ENCODE measurements around the gene TMEM161B.

The TMEM161B gene

DNA sequence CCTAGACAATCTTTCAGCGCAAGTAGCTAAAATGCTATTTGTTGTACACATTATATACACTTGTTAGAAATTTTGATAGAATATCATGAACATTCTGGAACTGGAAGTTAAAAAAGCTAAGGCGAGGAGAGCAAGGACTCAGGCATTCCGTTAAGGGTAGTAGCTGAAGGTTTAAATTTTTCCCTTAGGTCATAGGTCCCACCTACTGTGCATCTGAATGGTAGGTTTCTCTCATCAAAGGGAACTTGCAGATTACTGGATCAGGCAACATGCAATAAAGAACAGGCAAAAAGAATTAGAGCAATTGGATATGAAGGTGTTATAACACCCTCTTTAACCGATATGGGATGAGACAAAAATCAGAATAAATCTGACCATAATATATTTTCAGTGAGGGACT lies 32.8 kb downstream of the TMEM161B start:
- no peak for ATAC-seq
- TF ChIP-seq BACH2 (CRISPR knock-in tag; IDR thresholded peaks at IDR 0.05; ENCODE audit: borderline replicate concordance) (no peak), ZFP30 (CRISPR knock-in tag; IDR thresholded peaks at IDR 0.05) (no peak), SNAI2 (CRISPR knock-in tag; IDR thresholded peaks at IDR 0.05) (no peak), PPARA (CRISPR knock-in tag; IDR thresholded peaks at IDR 0.05; ENCODE audit: borderline replicate concordance) (no peak), ZNF8 (CRISPR knock-in tag; IDR thresholded peaks at IDR 0.05) (no peak), ZNF565 (CRISPR knock-in tag; conservative IDR thresholded peaks at IDR 0.05; ENCODE audit: low read depth) (no peak), ISL1 (CRISPR knock-in tag; IDR thresholded peaks at IDR 0.05) (no peak), OSR1 (CRISPR knock-in tag; IDR thresholded peaks at IDR 0.05) (no peak), ARNTL (CRISPR knock-in tag; IDR thresholded peaks at IDR 0.05; ENCODE audit: borderline replicate concordance, low read depth) (no peak), GLIS3 (CRISPR knock-in tag; IDR thresholded peaks at IDR 0.05) (no peak), ESRRG (CRISPR knock-in tag; IDR thresholded peaks at IDR 0.05) (no peak), RARB (CRISPR knock-in tag; IDR thresholded peaks at IDR 0.05) (no peak), ZNF70 (CRISPR knock-in tag; IDR thresholded peaks at IDR 0.05) (no peak), ZC3H10 (CRISPR knock-in tag; IDR thresholded peaks at IDR 0.05) (no peak)
- TF ChIP-seq, protein P1, sequence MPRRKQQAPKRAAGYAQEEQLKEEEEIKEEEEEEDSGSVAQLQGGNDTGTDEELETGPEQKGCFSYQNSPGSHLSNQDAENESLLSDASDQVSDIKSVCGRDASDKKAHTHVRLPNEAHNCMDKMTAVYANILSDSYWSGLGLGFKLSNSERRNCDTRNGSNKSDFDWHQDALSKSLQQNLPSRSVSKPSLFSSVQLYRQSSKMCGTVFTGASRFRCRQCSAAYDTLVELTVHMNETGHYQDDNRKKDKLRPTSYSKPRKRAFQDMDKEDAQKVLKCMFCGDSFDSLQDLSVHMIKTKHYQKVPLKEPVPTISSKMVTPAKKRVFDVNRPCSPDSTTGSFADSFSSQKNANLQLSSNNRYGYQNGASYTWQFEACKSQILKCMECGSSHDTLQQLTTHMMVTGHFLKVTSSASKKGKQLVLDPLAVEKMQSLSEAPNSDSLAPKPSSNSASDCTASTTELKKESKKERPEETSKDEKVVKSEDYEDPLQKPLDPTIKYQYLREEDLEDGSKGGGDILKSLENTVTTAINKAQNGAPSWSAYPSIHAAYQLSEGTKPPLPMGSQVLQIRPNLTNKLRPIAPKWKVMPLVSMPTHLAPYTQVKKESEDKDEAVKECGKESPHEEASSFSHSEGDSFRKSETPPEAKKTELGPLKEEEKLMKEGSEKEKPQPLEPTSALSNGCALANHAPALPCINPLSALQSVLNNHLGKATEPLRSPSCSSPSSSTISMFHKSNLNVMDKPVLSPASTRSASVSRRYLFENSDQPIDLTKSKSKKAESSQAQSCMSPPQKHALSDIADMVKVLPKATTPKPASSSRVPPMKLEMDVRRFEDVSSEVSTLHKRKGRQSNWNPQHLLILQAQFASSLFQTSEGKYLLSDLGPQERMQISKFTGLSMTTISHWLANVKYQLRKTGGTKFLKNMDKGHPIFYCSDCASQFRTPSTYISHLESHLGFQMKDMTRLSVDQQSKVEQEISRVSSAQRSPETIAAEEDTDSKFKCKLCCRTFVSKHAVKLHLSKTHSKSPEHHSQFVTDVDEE (CRISPR knock-in tag; IDR thresholded peaks at IDR 0.05), result no peak
- TF ChIP-seq, protein P2, sequence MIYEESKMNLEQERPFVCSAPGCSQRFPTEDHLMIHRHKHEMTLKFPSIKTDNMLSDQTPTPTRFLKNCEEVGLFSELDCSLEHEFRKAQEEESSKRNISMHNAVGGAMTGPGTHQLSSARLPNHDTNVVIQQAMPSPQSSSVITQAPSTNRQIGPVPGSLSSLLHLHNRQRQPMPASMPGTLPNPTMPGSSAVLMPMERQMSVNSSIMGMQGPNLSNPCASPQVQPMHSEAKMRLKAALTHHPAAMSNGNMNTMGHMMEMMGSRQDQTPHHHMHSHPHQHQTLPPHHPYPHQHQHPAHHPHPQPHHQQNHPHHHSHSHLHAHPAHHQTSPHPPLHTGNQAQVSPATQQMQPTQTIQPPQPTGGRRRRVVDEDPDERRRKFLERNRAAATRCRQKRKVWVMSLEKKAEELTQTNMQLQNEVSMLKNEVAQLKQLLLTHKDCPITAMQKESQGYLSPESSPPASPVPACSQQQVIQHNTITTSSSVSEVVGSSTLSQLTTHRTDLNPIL (CRISPR knock-in tag; IDR thresholded peaks at IDR 0.05; ENCODE audit: low read depth), result no peak
- TF ChIP-seq, protein P3, sequence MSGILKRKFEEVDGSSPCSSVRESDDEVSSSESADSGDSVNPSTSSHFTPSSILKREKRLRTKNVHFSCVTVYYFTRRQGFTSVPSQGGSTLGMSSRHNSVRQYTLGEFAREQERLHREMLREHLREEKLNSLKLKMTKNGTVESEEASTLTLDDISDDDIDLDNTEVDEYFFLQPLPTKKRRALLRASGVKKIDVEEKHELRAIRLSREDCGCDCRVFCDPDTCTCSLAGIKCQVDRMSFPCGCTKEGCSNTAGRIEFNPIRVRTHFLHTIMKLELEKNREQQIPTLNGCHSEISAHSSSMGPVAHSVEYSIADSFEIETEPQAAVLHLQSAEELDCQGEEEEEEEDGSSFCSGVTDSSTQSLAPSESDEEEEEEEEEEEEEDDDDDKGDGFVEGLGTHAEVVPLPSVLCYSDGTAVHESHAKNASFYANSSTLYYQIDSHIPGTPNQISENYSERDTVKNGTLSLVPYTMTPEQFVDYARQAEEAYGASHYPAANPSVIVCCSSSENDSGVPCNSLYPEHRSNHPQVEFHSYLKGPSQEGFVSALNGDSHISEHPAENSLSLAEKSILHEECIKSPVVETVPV (CRISPR knock-in tag; IDR thresholded peaks at IDR 0.05), result no peak
- TF ChIP-seq, protein P4, sequence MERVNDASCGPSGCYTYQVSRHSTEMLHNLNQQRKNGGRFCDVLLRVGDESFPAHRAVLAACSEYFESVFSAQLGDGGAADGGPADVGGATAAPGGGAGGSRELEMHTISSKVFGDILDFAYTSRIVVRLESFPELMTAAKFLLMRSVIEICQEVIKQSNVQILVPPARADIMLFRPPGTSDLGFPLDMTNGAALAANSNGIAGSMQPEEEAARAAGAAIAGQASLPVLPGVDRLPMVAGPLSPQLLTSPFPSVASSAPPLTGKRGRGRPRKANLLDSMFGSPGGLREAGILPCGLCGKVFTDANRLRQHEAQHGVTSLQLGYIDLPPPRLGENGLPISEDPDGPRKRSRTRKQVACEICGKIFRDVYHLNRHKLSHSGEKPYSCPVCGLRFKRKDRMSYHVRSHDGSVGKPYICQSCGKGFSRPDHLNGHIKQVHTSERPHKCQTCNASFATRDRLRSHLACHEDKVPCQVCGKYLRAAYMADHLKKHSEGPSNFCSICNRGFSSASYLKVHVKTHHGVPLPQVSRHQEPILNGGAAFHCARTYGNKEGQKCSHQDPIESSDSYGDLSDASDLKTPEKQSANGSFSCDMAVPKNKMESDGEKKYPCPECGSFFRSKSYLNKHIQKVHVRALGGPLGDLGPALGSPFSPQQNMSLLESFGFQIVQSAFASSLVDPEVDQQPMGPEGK (CRISPR knock-in tag; IDR thresholded peaks at IDR 0.05; ENCODE audit: borderline replicate concordance), result no peak
- TF ChIP-seq, protein P5, sequence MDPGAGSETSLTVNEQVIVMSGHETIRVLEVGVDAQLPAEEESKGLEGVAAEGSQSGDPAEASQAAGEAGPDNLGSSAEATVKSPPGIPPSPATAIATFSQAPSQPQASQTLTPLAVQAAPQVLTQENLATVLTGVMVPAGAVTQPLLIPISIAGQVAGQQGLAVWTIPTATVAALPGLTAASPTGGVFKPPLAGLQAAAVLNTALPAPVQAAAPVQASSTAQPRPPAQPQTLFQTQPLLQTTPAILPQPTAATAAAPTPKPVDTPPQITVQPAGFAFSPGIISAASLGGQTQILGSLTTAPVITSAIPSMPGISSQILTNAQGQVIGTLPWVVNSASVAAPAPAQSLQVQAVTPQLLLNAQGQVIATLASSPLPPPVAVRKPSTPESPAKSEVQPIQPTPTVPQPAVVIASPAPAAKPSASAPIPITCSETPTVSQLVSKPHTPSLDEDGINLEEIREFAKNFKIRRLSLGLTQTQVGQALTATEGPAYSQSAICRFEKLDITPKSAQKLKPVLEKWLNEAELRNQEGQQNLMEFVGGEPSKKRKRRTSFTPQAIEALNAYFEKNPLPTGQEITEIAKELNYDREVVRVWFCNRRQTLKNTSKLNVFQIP (CRISPR knock-in tag; IDR thresholded peaks at IDR 0.05; ENCODE audit: borderline replicate concordance, low read depth), result no peak

DNA sequence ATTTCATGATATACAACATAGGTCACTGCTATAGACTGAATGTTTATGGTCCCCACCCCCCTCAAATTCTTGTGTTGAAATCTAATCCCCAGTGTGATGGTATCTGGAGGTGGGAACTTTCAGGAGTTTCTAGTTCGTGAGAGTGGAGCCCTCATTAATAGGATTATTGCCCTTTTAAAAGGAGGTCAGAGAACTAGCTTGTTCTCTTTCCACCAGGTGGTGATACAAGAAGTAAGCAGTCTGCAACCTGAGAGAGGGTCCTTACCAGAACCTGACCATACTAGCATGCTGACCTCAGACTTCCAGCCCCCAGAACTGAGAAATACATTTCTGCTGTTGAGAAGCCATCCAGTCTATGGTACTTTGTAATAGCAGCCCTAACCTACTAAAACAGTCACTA lies 33.3 kb downstream of the TMEM161B start:
- TF ChIP-seq ZC3H10 (CRISPR knock-in tag; IDR thresholded peaks at IDR 0.05), result no peak
- no peak for TF ChIP-seq ZNF565 (CRISPR knock-in tag; conservative IDR thresholded peaks at IDR 0.05; ENCODE audit: low read depth)
- TF ChIP-seq ZNF70 (CRISPR knock-in tag; IDR thresholded peaks at IDR 0.05), result no peak
- TF ChIP-seq, protein P5 (CRISPR knock-in tag; IDR thresholded peaks at IDR 0.05; ENCODE audit: borderline replicate concordance, low read depth), result no peak
- TF ChIP-seq ARNTL (CRISPR knock-in tag; IDR thresholded peaks at IDR 0.05; ENCODE audit: borderline replicate concordance, low read depth), result no peak
- TF ChIP-seq, protein P3 (CRISPR knock-in tag; IDR thresholded peaks at IDR 0.05), result no peak
- TF ChIP-seq, protein P1 (CRISPR knock-in tag; IDR thresholded peaks at IDR 0.05), result no peak
- no peak for TF ChIP-seq ISL1 (CRISPR knock-in tag; IDR thresholded peaks at IDR 0.05)
- no peak for ATAC-seq
